ENCODE results near the gene MBD5.
A peak's percentile ranks its signal among the peaks of the same experiment; 100 is the strongest.

Gene MBD5

DNA sequence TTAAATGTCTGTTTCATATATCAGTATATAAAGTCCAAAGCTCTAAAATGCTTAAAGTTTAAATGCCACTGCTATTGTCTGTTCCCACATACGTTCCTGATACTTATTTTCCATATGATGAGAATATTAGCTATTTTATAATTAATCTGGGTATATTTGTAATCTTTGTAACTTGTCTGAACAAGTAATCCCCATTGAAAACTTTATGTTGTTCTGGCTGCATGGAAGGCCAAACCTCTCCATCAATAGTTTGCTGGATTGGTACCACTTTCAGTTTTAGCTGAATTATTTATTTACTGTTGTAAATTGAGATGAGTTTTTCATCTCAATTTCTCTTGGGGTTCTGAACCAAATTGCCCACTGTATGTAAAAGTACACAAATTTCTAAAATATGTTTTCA lies 1.5 kb downstream of the MBD5 start:
- DNase-seq (ENCODE audit: low read depth, low spot score): no peak
- H3K27ac ChIP-seq: peak overlapping the region; percentile 78

DNA sequence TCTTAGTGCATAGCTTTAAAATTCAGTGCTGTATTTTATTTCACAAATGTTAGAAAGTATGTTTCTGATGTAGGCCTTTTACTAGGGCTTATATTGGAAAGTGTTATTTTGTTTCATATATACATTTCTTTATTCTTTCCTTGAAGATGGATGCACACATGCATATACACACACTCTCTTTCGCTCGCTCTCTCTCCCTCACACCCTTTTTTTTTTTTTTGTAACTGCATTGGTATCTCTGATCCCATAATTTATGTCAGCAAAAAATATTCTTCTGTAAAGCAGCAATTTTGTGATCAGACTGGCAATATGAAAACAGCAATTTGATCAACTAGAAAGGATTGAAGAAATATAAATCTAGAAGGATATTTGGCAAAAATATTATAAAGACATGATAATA lies 2.0 kb downstream of the MBD5 start:
- no peak overlapping the region for H3K27ac ChIP-seq

DNA sequence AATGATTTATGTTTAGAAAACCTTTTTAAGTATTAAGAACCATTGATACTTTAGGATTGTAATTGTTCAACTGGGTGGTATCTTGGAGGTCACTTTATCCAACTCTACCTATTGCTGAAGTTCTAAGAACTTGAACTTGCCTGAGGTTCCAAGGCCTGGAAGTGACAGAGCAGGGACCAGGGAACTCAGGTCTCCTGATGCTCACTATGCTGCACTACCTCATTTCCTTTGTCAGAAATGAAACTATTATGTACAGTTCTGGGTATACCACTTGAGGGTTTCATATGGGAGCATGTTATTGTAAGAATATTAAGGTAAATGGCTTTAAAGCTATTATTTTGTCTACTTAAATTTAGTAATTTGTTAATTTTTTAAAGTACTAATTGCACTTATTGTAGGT lies 3.0 kb downstream of the MBD5 start:
- no peak for DNase-seq (ENCODE audit: low read depth, low spot score)
- H3K27ac ChIP-seq: no peak overlapping the region

More for the DNA sequence above, 2.0 kb downstream of the MBD5 start:
- no peak for DNase-seq (ENCODE audit: low read depth, low spot score)

DNA sequence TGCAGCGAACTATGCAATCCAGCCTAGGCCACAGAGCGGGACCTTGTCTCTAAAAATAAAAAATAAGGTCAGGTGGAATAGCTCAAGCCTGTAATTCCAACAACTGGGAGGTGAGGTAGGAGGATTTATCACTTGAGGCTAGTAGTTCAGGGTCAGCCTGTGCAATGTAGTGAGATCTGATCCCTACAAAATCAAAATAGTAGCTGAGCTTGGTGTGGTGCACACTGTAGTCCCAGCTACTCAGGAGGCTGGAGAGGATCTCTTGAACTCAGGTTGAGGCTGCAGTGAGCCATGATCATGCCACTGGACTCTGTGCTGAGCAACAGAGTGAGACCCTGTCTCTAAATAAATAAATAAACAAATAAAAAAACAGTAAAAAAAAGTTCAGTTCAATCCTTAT lies 5.7 kb downstream of the MBD5 start:
- no peak for DNase-seq (ENCODE audit: low read depth, low spot score)
- H3K27ac ChIP-seq: no peak overlapping the region

DNA sequence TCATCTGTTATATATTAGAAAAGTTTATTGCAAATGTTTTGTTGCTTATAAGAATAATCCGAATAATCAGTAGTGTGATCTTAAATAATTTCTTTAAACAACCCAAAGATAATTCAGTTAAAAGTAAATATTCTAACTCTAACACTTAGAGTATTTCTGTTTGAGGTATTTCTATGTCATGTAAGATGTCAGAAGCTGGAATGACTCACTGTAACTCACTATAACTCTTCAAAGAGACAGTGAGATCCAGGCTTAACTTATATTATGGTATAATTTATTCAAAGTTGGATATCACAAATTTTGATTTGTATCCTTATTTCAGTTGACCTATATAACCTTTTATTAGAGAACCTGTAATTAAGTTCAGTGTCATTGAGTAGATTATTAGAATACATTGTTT lies 6.9 kb downstream of the MBD5 start:
- H3K27ac ChIP-seq: no peak overlapping the region
- DNase-seq (ENCODE audit: low read depth, low spot score): no peak

DNA sequence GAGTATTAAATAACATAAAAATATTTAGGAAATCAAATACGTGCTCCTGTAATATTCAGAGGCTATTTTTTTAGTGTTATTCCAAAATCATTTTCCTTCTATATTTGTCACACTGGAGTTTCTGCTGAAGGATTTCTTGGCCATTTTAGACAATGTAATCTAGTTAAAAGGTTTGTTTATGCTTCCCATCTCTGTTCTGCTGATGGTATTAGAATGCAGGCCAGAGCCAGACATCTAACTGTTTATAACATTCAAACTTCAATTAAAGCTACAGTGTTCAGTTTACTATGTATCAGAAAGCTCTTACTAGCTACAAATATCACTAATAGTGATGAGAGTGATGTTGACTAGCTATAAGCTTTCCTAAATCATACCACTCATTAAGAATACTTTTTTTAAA lies 7.9 kb downstream of the MBD5 start:
- DNase-seq (ENCODE audit: low read depth, low spot score): no peak
- H3K27ac ChIP-seq: no peak overlapping the region

DNA sequence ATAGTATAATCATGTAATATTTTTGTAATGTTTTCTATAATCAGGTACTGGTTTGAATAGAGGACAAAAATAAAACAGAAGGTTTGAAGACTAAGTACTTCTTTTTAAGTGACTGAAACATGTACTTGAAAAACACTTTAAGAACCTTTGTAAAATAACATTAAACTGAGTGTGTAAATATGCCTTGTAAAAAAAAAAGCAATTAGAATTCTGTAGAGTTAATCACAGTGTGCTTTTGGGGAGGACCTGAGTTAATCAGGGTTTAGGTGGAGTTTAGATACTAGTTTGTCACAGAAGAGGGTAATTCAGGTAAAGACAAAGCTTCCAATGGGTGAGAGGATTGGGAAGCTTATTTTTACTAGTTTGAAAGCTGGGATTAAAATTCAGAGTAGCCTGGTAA lies 10.3 kb downstream of the MBD5 start:
- H3K27ac ChIP-seq: no peak overlapping the region
- DNase-seq (ENCODE audit: low read depth, low spot score): no peak

DNA sequence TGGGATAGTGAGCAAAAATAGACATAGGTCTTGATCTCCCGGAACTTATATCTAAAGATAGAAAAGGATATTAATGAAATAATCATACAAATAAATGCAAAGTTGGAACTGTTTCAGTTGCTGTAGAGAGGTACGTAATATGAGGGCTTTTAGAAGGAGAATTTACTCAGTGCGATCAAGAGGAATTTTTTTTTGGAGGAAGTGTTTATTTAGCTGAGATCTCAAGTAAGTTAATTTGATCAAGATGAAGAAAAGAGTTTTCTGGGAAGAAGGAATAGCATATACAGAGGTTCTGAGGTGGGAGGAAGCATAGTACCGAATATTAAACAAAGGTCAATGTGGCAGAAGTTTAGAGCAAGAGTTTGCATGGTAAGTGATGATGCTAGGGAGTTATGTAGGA lies 11.3 kb downstream of the MBD5 start:
- H3K27ac ChIP-seq: no peak overlapping the region
- no peak for DNase-seq (ENCODE audit: low read depth, low spot score)

DNA sequence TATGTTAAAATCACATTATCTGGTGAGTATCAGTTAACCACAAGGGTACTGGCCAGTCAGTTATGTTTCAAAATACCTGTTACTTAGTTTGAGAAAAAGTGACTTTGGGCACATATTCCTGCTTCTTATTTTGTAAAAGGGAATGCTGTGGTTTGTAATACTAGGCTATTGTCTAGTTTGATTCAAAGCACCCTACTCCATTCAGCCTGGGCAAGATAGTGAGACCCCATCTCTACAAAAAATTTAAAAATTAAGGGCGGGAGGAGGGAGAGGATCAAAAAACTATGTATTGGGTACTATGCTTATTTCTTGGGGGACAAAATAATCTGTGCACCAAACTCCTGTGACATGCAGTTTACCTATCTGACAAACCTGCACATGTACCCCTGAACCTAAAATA lies 18.9 kb downstream of the MBD5 start:
- no peak overlapping the region for H3K27ac ChIP-seq
- no peak for DNase-seq (ENCODE audit: low read depth, low spot score)

DNA sequence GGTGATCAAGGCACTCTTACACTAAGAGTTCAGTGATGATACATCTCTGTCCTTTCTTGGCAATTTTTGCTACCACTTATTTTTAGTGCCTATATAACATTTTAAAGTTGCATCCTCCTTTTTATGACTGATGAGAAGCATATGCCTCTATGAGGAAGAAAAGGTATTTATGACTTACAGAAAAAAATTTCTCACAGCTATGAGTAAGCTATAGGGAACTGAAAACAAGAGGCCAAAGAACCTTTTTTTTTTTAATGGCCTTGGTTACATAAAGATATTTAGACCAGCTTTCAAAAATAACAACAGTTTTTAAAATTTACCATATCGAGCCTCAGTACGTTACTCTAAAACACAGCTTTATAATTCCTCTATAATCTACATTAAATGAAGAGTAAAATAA lies 21.3 kb downstream of the MBD5 start:
- H3K27ac ChIP-seq: no peak overlapping the region
- no peak for DNase-seq (ENCODE audit: low read depth, low spot score)

DNA sequence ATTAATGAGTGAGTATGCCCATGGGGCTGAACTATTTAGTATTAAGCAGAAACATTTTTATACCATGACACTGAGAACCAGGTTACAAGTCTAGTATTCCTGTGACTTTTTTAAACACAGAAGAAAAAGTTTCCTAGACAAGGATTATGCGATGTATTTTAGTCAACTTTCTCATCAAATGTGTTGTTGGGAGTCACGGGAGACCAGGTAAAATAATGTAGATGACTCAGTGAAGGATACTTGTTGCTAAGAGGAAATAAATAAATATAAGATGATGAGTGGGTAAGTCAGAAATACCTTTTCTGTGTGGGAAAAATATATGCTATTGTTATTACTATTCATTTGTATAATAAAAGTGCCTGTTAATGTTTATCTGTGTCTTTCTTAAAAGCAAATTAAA lies 23.4 kb downstream of the MBD5 start:
- DNase-seq (ENCODE audit: low read depth, low spot score): no peak
- no peak overlapping the region for H3K27ac ChIP-seq

DNA sequence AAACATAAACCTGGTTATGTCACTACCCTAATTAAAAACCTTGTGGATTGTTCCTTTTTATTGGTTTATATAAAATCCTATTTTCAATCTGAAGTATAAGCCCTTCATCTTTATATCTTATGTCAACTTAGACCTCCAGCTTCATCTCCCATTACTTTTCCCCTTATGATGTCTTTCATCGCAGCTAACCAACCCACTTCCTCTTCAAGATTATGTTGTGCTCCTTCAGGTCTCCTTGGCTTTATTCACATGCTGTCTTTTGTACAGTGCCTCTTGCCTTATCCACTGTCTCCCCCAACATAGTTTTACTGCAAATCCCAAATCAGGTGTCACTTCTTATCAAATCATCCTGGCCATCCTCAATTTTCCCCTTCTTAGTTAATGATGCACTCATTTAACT lies 25.9 kb downstream of the MBD5 start:
- H3K27ac ChIP-seq: no peak overlapping the region
- DNase-seq (ENCODE audit: low read depth, low spot score): no peak

DNA sequence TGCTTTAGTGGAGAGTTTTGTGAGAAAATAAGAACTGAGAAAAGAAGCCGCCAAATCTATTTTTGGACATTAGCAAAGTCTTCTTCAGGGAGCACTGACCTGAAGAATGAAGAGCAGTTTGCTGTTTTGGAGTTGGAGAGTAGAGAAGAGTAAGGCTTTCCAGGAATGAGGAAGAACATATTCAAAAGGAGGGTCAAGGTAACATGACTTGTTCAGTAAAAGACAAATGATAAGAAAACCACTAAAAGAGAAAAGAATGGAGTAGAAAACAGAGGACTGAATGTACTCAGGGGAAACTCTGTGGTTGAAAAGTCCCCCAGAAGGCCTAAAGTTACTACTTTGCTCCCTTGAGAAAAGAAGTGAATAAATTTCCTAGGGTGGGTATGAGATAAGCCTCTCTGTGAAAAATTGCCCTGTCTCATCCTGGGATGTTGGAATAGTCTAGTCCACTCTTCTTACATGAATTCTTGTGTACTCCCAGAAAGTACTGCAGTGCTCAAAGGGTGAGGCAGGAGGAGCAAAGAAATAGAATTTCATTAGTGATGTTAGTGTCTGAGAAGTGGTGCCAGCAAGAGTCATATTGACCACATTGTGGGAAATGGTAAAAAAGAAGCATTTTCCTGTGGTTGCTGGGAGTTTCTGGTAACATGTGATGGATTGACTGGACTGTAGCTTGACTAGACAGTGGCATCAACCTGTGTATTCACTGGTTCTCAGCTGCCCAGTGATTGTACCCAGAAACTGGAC lies 27.8 kb downstream of the MBD5 start:
- no peak for DNase-seq (ENCODE audit: low read depth, low spot score)
- no peak overlapping the region for H3K27ac ChIP-seq

DNA sequence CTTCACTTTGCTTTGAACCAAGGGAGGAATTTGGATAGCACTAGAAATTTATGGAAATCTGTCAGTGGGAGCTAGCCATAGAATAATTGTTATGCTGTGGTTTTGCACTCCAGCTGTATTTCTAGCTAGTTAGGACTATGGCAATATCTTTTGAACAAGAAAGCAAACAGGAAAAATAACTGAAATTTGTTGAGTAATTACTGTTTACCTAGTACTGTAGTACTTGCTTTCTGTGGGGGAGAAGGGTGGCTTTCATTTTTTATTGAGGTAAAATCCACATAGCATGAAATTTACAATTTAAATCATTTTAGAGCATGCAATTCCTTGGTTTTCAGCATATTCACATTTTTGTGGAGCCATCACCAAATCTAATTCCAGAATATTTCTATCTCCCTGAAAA lies 28.4 kb downstream of the MBD5 start:
- H3K27ac ChIP-seq: no peak overlapping the region
- no peak for DNase-seq (ENCODE audit: low read depth, low spot score)

DNA sequence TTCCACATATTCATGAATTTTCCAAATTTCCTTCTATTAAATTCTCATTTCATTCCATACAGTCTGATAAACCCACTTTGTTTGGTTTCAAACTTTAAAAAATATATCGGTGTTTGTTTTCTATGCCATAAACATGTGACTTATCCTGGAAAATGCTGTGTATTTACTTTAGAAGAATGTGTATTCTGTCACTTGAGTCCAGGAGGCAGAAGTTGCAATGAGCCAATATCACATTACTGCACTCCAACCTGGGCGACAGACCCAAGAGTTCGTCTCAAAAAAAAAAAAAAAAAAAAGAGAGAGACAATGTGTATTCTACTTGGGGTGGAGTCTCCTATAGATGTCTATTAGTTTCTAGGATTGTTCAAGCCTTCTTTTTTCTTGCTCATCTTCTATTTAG lies 31.8 kb downstream of the MBD5 start:
- H3K27ac ChIP-seq: no peak overlapping the region
- no peak for DNase-seq (ENCODE audit: low read depth, low spot score)

DNA sequence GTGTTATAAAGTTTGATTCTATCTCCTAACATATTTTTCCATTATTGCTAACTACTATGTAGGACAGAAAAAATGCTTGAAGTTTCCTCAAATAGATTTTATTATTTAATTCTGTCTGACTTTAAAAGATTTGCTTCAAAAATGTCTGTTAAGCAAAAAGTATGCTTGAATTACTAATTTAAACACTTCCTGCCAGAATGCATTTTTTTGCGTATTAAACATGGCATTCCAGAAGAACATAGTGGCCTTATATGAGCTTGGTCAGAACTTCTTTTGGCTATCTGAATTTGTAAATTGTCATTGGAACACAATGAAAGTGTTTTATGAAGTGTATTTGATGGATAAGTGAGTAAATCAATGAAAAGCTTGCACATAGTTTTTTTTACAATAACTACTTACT lies 37.8 kb downstream of the MBD5 start:
- DNase-seq (ENCODE audit: low read depth, low spot score): no peak

DNA sequence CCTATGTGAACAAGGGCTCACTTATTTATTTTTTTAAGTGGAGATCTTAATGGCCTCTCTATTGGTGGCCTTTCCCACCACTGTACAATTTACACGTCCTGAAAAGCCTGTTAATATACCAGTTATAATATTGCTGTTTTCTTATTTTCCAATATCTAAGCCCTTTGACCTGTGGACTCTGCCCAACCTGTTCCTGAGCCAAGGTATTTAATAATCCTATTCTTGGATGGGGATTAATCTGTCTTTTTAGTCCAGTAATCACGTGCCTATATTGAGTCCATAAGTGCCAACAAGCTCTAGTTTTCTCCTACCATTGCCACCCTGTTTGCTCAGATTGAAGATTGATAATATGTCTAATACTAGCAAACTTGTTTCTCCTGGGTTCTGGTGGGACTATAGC lies 42.7 kb downstream of the MBD5 start:
- no peak for DNase-seq (ENCODE audit: low read depth, low spot score)
- no peak overlapping the region for H3K27ac ChIP-seq

More for the DNA sequence above, 37.8 kb downstream of the MBD5 start:
- H3K27ac ChIP-seq: no peak overlapping the region

DNA sequence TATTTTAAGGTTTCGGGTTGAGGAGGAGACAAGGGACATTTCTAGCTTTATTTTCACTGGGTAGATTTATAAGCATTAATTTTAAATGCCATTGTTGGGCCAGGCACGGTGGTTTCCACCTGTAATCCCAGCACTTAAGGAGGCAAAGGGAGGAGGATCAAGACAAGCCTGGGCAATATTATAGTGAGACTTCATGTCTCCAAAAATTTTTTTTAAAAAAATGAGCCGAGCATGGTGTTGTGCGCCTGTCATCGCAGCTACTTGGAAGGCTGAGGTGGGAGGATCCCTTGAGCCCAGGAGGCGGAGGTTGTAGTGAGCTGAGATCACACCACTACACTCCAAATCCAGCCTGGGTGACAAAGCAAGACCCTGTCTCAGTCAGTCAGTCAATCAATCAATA lies 45.0 kb downstream of the MBD5 start:
- no peak for DNase-seq (ENCODE audit: low read depth, low spot score)
- no peak overlapping the region for H3K27ac ChIP-seq

DNA sequence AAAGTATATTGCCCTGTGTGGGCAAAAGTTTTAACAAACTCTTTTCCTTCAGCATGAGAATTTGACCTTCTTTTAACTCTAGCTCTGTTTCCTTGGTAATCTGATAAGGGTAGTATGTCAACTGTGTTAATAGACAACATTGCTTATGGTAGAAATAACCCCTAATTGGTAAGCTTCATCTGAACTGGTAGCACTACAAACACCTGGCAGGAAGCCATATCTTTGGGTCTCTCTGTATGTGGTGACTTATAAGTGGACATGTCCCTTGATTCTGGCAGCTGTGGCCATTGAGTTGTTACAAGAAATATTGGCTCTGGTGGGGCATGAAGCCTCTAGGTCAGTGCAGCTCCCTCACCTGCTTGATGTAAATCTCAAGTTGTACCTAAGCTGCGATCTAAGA lies 46.9 kb downstream of the MBD5 start:
- DNase-seq (ENCODE audit: low read depth, low spot score): no peak
- H3K27ac ChIP-seq: no peak overlapping the region

DNA sequence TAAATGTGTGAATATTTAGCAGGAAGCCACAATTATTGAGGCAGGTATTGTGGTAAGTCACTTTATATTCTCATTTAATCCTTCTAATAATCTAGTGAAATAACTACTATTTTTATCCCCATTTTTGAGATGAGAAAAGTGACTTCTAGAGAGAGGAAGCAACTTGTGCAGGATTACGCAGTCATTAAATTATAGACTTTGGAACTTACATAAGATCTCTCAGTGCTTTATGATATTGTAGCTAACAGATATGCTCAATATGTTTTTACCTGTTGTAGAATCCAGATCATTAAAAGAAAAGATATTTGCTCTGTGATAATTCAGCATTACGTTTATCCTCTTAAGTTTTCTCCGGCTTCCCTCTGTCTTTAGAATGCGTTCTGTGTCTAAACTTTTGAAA lies 50.5 kb downstream of the MBD5 start:
- no peak overlapping the region for H3K27ac ChIP-seq
- DNase-seq (ENCODE audit: low read depth, low spot score): no peak

DNA sequence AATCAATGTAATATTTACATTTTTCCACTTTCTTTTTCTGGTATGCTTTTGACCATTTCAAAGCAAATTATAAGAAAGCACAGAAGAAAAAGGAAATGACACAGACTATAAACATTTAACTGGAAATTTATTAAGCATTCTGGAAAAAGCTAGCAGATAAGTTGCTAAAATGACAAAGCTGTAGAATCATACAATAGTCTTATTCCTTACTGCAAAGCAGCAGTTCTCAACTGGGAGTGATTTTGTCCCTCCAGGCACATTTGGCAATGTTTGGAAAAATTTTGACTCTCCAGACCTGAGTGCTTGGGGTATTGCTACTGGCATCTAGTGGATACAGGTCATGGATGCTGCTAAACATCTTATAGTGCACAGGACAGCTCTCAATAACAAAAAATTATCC lies 75.1 kb downstream of the MBD5 start:
- H3K27ac ChIP-seq: no peak overlapping the region
- no peak for DNase-seq (ENCODE audit: low read depth, low spot score)

DNA sequence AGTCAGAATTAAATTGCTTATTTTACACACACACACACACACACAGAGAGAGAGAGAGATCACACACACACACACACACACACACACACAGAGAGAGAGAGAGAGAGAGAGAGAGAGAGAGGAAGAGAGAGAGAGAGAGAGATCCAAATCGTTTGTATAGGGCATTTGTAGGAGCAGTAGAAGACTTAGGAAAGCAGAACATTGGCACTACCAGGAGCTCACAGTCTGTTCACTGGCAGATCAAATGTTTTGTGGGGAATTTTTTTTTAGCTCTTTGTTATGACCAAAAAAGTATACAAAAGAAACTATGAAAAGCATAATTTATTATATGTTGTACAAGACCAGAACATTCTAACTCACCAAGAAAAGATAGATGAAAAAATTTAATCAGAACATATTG lies 81.8 kb downstream of the MBD5 start:
- DNase-seq (ENCODE audit: low read depth, low spot score): no peak

DNA sequence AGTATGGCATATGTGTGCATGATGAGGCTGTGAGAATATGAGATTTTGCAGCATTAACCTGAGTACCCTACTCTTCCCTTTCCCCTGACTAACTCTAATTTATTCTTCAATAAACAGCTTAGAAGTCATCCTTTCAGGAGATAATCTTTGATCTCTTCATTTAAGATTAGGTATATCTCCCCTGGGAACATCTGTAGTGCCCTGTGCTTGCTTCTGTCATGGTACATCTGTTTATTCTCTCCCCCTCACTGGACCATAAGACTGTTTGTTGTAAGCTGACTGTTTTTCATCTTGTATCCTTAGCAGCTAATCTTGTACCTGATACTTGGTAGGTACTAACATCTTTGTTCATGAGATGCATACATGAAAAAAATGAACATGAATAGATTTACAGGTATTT lies 83.1 kb downstream of the MBD5 start:
- no peak overlapping the region for H3K27ac ChIP-seq
- DNase-seq (ENCODE audit: low read depth, low spot score): no peak

More for the DNA sequence above, 81.8 kb downstream of the MBD5 start:
- no peak overlapping the region for H3K27ac ChIP-seq

Data from epithelial cell of prostate (primary cell).